ENCODE measurements around the gene SYTL3.

SYTL3 gene

DNA sequence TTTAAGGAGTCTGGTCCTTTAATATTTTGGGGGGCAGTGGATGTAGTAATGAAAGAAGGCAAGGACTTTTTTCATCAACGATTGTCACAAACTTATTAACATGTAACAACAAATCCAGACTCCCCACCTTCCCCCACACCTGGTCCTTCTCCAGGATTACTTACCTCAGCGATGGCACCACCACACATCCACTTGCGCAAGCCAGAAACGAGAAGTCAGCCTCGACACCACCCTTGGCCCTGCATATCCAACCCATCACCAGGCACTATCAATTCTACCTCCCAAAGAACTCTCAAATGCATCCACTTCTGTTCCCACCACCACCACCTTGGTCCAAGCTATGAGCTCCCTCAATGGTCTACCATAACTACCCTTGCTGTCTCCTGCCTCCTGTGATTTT lies 162.8 kb downstream of the SYTL3 start:
- no peak for DNase-seq (ENCODE audit: low spot score)

- DNase-seq (ENCODE audit: low spot score) = no peak
Measured at GRCh38 chr6:158813032-158813431, 163.2 kb downstream of the SYTL3 start.

Small RNA genes lying within 50 kb of the gene (small RNA-seq; reads per million reads assigned to genes)
- 0 reads per million in 2 experiments for gene MIR3918
- gene MIR7161 = 0 reads per million in 2 experiments
